Stimulated activated naive CD8-positive, alpha-beta T cell treated with anti-CD3 and anti-CD28 coated beads, Interleukin-15, amount 100 ng/mL, for 72 hours (primary cell): ENCODE measurements around the gene S100A4.

Experiments
- ATAC-seq: fragments of 150-1000 bp; cut with Tn5 transposase; 2 replicates; pipeline ENCODE4 v1.10.0; 2021; ENCODE audit warnings: mild to moderate bottlenecking, moderate library complexity
- DNase-seq, 2 donors: peaks; one replicate each; pipeline ENCODE4 v3.0.0; 2021 to 2022
- H3K27ac Mint-ChIP-seq, 2 donors: one replicate each; pipeline ENCODE4 v1.8.0; 2022; ENCODE audit warnings: mild to moderate bottlenecking in 2 of 2, mixed read lengths in 2 of 2, moderate library complexity in 2 of 2
- H3K27me3 Mint-ChIP-seq: one replicate; pipeline ENCODE4 v1.8.0; 2022; ENCODE audit warnings: mixed read lengths
- H3K4me1 Mint-ChIP-seq: one replicate; pipeline ENCODE4 v1.8.0; 2022; ENCODE audit warnings: mild to moderate bottlenecking, mixed read lengths
- H3K4me3 Mint-ChIP-seq, 2 donors: one replicate each; pipeline ENCODE4 v1.8.0; 2022; ENCODE audit warnings: mild to moderate bottlenecking in 2 of 2, mixed read lengths in 2 of 2, moderate library complexity in 1 of 2
- H3K9me3 Mint-ChIP-seq, 2 donors: one replicate each; pipeline ENCODE4 v1.8.0; 2022; ENCODE audit warnings: mixed read lengths in 2 of 2

S100A4 gene

GRCh38 chr1:153519242-153519641 lies 26.4 kb downstream of the S100A4 start:
- no peak for DNase-seq
- Mint-ChIP-seq H3K4me3 (no peak overlapping the region), H3K27ac (no peak overlapping the region), H3K4me1 (peaks cover 18% of the 10 kb centered on the region), H3K9me3 (no peaks in the 10 kb centered on the region), H3K27me3 (no peaks in the 10 kb centered on the region)
- ATAC-seq, result no peak

- ATAC-seq (no peak), DNase-seq (no peak)
- Mint-ChIP-seq H3K9me3 (no peaks in the 10 kb centered on the region), H3K4me3 (no peak overlapping the region), H3K4me1 (peaks cover 17% of the 10 kb centered on the region), H3K27me3 (no peaks in the 10 kb centered on the region), H3K27ac (no peak overlapping the region)
These were observed 29.9 kb downstream of the S100A4 start for GRCh38 chr1:153515504-153516394.

DNA sequence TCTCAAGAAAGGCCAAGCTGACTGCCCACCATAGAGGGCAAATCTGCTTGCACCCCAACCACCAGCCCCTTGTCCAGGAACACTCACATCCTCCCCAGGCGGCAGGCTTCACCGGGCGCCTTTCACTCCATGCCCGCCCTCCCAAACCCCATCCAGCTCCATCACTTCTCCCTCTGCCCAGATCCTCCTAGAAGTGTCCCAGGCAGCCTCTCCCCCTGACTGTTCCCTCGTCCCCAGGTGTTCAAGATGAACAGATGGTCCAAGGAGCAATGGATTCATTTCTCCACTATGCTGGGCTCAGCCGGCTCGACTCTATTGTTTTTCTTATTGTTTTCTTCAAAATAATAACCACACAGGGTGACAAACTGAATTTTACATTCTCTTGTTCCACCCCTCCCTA lies 31.9 kb downstream of the S100A4 start:
- ATAC-seq (no peak), DNase-seq (no peak)
- H3K4me1 Mint-ChIP-seq, result peaks cover 17% of the 10 kb centered on the region
- no peaks in the 10 kb centered on the region for H3K27me3 Mint-ChIP-seq
- H3K4me3 Mint-ChIP-seq, result no peak overlapping the region
- H3K27ac Mint-ChIP-seq, result no peak overlapping the region
- H3K9me3 Mint-ChIP-seq, result no peaks in the 10 kb centered on the region

DNA sequence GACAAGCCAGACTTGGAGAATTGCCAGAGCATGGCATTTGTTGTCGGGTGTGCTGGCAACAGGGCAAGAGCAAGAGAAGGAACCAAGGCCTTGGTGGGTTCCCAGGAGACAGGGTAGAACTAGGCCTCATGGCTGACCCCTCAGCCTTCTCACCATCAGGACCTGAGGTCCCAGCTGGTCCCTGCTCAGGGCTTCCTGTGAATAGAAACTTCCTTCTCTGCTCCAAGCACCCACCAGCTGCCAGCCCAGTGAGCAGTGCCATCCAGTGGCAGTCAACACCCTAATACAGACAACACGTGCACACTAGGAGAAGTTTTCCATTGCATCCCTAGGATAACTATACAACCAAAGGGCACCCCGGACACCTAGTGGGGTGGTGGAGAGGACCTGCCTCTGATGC lies 32.6 kb downstream of the S100A4 start:
- H3K4me3 Mint-ChIP-seq, result no peak overlapping the region
- ATAC-seq, result no peak
- no peaks in the 10 kb centered on the region for H3K27me3 Mint-ChIP-seq
- no peak for DNase-seq
- H3K27ac Mint-ChIP-seq, result no peak overlapping the region
- peaks cover 12% of the 10 kb centered on the region for H3K4me1 Mint-ChIP-seq
- H3K9me3 Mint-ChIP-seq, result no peaks in the 10 kb centered on the region

DNA sequence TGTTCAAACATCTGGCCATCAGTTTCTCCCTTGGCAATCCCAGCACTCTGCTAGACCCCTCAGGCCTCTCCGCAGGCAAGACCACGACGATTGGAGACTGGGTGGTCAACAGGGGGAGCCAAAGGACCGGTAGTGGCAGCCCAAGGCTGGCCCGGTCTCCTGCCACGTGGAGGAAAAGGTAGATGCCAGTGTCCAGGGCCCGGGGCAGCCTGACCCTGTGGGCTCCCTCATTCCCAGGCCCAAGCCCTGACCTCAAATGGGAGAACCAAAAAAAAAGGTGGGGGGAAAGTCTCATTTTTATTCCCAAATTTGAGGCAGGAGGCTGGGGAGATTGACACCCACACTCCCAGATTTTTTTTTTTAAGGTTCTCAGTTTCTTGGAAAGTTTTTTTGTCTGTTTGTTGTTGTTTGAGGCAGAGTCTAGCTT lies 34.6 kb downstream of the S100A4 start:
- Mint-ChIP-seq H3K27me3 (no peaks in the 10 kb centered on the region), H3K27ac (peak overlapping the region in 1 of 2 donors; percentile 80), H3K4me1 (peaks cover 12% of the 10 kb centered on the region), H3K4me3 (no peak overlapping the region), H3K9me3 (no peaks in the 10 kb centered on the region)
- peak; percentile 81 to 82 for DNase-seq
- ATAC-seq, result peak; percentile 89

- ATAC-seq, result peak; percentile 79
- no peak overlapping the region for H3K4me3 Mint-ChIP-seq
- peaks cover 12% of the 10 kb centered on the region for H3K4me1 Mint-ChIP-seq
- no peak overlapping the region for H3K27ac Mint-ChIP-seq
- no peaks in the 10 kb centered on the region for H3K27me3 Mint-ChIP-seq
- H3K9me3 Mint-ChIP-seq, result no peaks in the 10 kb centered on the region
- peak; percentile 59 to 72 for DNase-seq
These were observed 35.8 kb downstream of the S100A4 start for GRCh38 chr1:153509729-153510354.

DNA sequence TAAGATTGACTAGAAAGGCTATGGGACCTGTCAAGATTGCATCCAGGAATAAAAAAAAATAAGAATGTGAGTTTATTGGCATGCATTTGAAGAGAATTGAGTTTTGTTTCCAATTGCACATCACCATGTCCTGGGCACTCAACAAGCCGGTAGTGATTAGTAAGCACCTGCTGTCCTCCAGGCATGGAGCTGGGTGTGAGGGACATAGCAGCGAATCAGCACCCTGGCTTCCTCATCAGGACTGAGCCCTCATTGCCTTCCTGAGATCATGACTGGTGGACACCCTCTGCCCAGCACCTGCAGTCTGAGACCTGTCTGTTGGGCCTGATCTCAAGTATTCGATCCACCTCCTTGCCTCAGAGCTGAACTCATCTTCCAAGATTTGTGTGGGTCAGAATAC lies 36.6 kb downstream of the S100A4 start:
- Mint-ChIP-seq H3K27ac (no peak overlapping the region), H3K4me1 (peaks cover 12% of the 10 kb centered on the region), H3K9me3 (no peaks in the 10 kb centered on the region), H3K4me3 (no peak overlapping the region), H3K27me3 (no peaks in the 10 kb centered on the region)
- DNase-seq, result no peak
- no peak for ATAC-seq

DNA sequence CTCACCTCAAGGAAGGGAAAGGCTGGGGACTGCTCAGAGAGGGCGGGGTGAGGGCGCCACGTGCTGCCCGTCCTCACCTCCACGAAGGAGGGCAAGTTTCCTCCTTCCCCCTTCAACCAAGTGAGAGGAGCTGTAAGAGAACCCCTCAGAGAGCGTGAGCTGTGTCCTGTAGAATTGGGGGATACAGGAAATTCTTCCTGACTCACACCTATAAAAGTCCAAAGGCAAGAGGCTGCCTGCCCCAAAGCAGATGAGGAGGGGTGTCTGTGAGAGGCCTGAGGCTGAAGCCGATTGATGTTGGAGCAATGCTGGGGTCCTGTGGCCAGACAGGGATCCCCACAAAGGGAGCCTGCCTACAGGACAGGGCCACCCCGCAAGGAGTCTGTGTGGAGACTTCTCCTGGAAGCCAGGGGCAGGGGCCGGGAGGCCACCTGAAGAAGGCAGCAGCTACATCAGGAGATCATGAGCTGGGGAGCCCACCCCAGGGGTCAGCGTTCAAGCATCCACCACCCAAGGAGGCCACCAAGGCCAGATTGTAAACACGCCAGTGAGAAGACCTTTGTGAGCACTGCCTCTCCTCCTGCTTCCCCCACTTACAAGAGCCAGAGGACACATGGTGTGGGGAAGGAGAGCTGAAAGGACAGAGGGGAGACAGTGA lies 37.6 kb downstream of the S100A4 start:
- ATAC-seq, result no peak
- no peak for DNase-seq
- Mint-ChIP-seq H3K27ac (peak overlapping the region in 1 of 2 donors; percentile 64), H3K4me3 (no peak overlapping the region), H3K27me3 (no peaks in the 10 kb centered on the region), H3K9me3 (no peaks in the 10 kb centered on the region), H3K4me1 (peaks cover 12% of the 10 kb centered on the region)

GRCh38 chr1:153506831-153507413 lies 38.7 kb downstream of the S100A4 start:
- Mint-ChIP-seq H3K9me3 (no peaks in the 10 kb centered on the region), H3K27me3 (no peaks in the 10 kb centered on the region), H3K4me3 (no peak overlapping the region), H3K4me1 (peaks cover 12% of the 10 kb centered on the region), H3K27ac (no peak overlapping the region)
- DNase-seq (no peak), ATAC-seq (no peak)

GRCh38 chr1:153506386-153506785 lies 39.2 kb downstream of the S100A4 start:
- DNase-seq (no peak), ATAC-seq (no peak)
- no peak overlapping the region for H3K4me3 Mint-ChIP-seq
- H3K9me3 Mint-ChIP-seq, result no peaks in the 10 kb centered on the region
- H3K27ac Mint-ChIP-seq, result no peak overlapping the region
- no peaks in the 10 kb centered on the region for H3K27me3 Mint-ChIP-seq
- peaks cover 9% of the 10 kb centered on the region for H3K4me1 Mint-ChIP-seq

DNA sequence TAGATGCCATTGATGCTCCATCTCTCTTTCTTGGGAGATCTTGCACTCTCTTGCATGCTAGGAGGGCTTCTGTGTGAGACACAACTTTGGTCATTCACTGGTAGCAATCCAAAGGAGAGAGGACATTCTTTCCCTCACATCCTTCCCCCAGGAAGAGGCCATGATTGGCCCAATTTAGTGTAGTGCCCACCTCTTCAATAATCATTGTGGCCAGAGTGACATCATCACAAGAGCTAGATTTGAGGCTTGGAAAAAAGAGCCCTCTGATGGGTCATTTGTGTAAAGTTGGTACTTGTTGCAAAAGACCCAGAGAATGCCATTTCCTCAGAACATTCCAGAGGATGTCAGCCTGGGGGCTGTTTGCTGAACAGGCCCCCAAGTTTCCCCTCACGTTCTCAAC lies 40.0 kb downstream of the S100A4 start:
- H3K4me1 Mint-ChIP-seq, result peaks cover under 1% of the 10 kb centered on the region
- no peak for DNase-seq
- no peak overlapping the region for H3K4me3 Mint-ChIP-seq
- no peaks in the 10 kb centered on the region for H3K9me3 Mint-ChIP-seq
- H3K27me3 Mint-ChIP-seq, result no peaks in the 10 kb centered on the region
- no peak for ATAC-seq
- H3K27ac Mint-ChIP-seq, result no peak overlapping the region

DNA sequence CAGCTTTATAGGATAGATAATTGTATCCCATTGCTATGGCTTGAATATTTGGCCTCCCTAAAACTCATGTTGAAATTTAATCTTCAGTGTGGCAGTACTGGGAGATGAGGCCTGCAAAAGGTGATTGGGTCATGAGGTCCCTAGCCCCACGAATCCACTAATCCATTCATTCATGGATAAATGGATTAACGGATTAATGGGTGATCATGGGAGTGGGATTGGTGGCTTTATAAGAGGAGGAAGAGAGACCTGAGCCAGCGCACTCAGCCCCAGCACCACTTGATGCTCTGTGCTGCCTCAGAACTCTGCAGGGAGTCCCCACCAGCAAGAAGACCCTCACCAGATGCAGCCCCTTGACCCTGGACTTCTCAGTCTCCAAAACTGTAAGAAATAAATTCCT lies 41.8 kb downstream of the S100A4 start:
- DNase-seq, result no peak
- no peaks in the 10 kb centered on the region for H3K4me1 Mint-ChIP-seq

GRCh38 chr1:153498746-153499145 lies 46.9 kb downstream of the S100A4 start:
- peaks cover 28% of the 10 kb centered on the region for H3K27me3 Mint-ChIP-seq
- DNase-seq (no peak), ATAC-seq (no peak)
- H3K4me1 Mint-ChIP-seq, result no peaks in the 10 kb centered on the region
- no peak overlapping the region for H3K4me3 Mint-ChIP-seq
- H3K27ac Mint-ChIP-seq, result no peak overlapping the region
- no peaks in the 10 kb centered on the region for H3K9me3 Mint-ChIP-seq

More for the DNA sequence above, 41.8 kb downstream of the S100A4 start:
- Mint-ChIP-seq H3K4me3 (no peak overlapping the region), H3K27ac (no peak overlapping the region), H3K27me3 (peaks cover 13% of the 10 kb centered on the region), H3K9me3 (no peaks in the 10 kb centered on the region)
- ATAC-seq, result no peak

DNA sequence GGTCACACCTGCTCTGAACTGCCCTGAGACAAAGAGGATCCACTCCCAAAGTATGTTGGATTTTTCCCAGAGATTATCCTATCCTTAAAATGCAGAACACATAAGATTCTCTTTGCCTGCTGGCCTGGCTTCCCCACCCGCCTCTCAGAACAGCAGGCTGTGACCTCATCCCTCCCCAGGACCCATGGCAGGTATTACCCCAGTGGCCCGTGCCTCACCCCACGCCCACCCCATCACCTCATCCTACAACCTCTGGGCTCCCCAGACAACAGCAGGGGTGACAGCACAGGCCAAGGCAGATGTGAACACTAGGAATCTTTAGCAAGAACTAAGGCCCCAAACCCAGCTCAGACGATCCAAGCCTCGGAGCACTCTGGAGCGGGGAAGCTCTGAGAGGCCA lies 50.1 kb downstream of the S100A4 start:
- Mint-ChIP-seq H3K9me3 (no peaks in the 10 kb centered on the region), H3K27ac (no peak overlapping the region), H3K4me3 (no peak overlapping the region), H3K27me3 (peaks cover 38% of the 10 kb centered on the region), H3K4me1 (peaks cover 7% of the 10 kb centered on the region)
- no peak for DNase-seq
- no peak for ATAC-seq

DNA sequence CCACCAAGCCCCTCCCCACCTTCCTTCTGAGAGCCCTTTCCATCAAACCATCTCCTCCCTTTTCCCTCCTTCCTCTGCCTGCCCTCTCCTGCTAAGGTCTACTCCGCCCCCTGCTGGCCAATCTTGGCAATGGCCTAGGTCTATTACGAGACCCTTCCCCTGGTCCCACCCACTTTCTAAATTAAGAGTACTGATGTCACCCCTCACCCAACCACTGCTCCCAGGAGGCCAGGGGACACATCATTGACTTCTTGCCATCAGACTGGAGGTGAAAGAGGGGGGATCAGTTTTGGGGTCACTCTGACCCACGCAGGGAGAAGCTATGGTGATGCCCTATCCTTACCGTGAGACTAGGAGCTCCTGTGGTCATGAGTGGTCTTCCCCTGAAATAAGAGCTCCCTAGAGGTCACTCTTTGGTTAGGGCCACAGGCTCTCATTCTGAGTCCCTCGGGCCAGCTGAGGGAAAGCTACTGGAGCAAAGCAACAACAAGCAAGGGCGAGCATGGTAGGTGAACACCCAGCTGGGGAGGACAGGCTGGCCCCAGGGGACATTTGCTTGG lies 50.5 kb downstream of the S100A4 start:
- Mint-ChIP-seq H3K9me3 (no peaks in the 10 kb centered on the region), H3K4me3 (no peak overlapping the region), H3K27me3 (peaks cover 40% of the 10 kb centered on the region), H3K27ac (no peak overlapping the region), H3K4me1 (peaks cover 8% of the 10 kb centered on the region)
- peak; percentile 62 for ATAC-seq
- DNase-seq, result peak; percentile 69 to 72
